Epithelial cell of proximal tubule (primary cell): ENCODE data around the gene MYCBP2. TPM values are rescaled to one million over a fixed set of nuclear protein-coding genes. Genes with fewer than 3 reads are reported as not detected.

Experiments
- DNase-seq: peaks from one replicate; pipeline ENCODE4 v3.0.0-alpha.2; 2011; ENCODE audit warnings: low read depth
- H3K4me3 ChIP-seq: 2 replicates; pipeline ENCODE4 v1.5.1; 2011; ENCODE audit warnings: low read depth, mild to moderate bottlenecking, low read length
- CTCF ChIP-seq: conservative IDR thresholded peaks from 2 replicates; pipeline ENCODE4 v1.5.1; 2012; ENCODE audit warnings: low read depth, mild to moderate bottlenecking, low read length
- total RNA-seq: library from RNA; depleted of rRNA; stranded (reverse); fragments of >200 nt; gene quantifications from 2 replicates; pipeline ENCODE4 v1.2.3, GENCODE V29; 2015

MYCBP2 gene
- total RNA-seq, 1 donor from 2014 or later, result 32.3 TPM

GRCh38 chr13:77172650-77173049 is 154.2 kb downstream of the MYCBP2 start:
- no peak for TF ChIP-seq CTCF
- no peak for DNase-seq
- no peak overlapping the region for H3K4me3 ChIP-seq

- no peak for TF ChIP-seq CTCF
- DNase-seq, result no peak
- H3K4me3 ChIP-seq, result no peak overlapping the region
These were observed 155.4 kb downstream of the MYCBP2 start for GRCh38 chr13:77171451-77171850.

GRCh38 chr13:77168237-77168636 is 158.7 kb downstream of the MYCBP2 start:
- DNase-seq, result no peak
- no peak overlapping the region for H3K4me3 ChIP-seq
- TF ChIP-seq CTCF, result no peak

- no peak for DNase-seq
- TF ChIP-seq CTCF, result no peak
These were observed 176.2 kb downstream of the MYCBP2 start for GRCh38 chr13:77150651-77151050.

GRCh38 chr13:77143431-77143830 is 183.5 kb downstream of the MYCBP2 start:
- no peak overlapping the region for H3K4me3 ChIP-seq
- no peak for TF ChIP-seq CTCF
- DNase-seq, result no peak

More at GRCh38 chr13:77150651-77151050, 176.2 kb downstream of the MYCBP2 start:
- H3K4me3 ChIP-seq, result no peak overlapping the region

GRCh38 chr13:77139306-77139705 is 187.6 kb downstream of the MYCBP2 start:
- H3K4me3 ChIP-seq, result no peak overlapping the region
- no peak for TF ChIP-seq CTCF

GRCh38 chr13:77138813-77139212 is 188.1 kb downstream of the MYCBP2 start:
- H3K4me3 ChIP-seq, result no peak overlapping the region
- no peak for TF ChIP-seq CTCF
- DNase-seq, result no peak

More at GRCh38 chr13:77139306-77139705, 187.6 kb downstream of the MYCBP2 start:
- DNase-seq, result no peak
